GM12865 (cell line): Measurements from ENCODE around the gene PUS1.
"Not testable (repeated sequence)": the region's sequence is repeated elsewhere in the genome, so short reads cannot be mapped to it uniquely, and the experiment has no call there.

Experiments
- DNase-seq: peaks from one replicate; pipeline ENCODE4 v3.0.0; 2010; ENCODE audit warnings: low read depth
- H3K4me3 ChIP-seq: 2 replicates; pipeline ENCODE4 v1.5.1; 2011; ENCODE audit warnings: mild to moderate bottlenecking, low read depth, low read length, control low read depth
- TF ChIP-seq, protein P1 (sequence below): IDR thresholded peaks from 2 replicates; pipeline ENCODE4 v1.5.1; 2011; ENCODE audit warnings: low read length, control low read depth, low read depth, inconsistent platforms; ENCODE audit not compliant: insufficient read depth; ENCODE audit errors: missing control alignments

PUS1 gene

DNA sequence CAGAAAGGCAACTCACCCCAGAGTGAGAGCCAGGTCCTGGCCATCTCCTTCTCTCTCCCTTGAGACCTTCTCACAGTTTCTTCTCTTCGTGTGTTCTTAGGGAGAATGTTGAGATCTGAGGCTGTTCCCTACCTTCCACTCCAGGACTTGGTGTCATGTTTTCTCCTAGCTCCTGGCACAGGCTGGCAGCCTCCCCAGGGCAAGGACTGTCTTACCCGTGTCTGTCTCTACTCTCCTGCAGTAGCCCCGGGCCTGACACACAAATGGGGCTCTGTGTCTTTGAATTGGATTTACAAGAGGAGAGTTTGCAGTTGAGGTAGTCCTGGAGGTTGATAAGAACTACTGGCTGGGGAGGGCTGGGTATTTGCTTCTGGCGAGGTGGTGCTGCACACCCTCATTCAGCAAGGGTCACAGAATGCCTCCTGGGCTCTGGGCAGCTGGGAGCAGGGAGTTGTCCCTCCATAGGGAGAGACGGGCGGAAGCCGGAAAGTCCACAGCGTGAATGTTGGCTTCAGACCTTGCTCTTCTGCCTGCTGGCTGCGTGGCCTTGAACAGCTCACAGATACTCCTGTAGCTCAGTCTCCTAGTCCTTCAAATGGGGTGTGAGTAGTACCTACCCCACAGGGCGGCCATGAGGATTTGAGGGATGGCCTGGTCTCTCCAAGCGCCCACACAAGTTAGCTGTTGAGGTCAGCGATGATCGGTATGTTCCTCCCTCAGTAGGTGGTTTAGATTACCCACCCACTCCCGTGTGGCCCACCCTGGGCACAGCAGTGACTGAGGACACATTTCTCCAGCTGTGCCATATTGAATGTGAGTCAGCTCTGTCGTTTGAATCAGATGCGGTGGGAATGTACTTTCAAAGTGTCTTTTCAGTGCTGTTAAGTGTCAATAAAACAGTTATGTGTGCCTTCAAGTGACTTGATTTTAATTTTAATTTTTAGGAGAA lies 30.8 kb downstream of the PUS1 start:
- TF ChIP-seq, protein P1, sequence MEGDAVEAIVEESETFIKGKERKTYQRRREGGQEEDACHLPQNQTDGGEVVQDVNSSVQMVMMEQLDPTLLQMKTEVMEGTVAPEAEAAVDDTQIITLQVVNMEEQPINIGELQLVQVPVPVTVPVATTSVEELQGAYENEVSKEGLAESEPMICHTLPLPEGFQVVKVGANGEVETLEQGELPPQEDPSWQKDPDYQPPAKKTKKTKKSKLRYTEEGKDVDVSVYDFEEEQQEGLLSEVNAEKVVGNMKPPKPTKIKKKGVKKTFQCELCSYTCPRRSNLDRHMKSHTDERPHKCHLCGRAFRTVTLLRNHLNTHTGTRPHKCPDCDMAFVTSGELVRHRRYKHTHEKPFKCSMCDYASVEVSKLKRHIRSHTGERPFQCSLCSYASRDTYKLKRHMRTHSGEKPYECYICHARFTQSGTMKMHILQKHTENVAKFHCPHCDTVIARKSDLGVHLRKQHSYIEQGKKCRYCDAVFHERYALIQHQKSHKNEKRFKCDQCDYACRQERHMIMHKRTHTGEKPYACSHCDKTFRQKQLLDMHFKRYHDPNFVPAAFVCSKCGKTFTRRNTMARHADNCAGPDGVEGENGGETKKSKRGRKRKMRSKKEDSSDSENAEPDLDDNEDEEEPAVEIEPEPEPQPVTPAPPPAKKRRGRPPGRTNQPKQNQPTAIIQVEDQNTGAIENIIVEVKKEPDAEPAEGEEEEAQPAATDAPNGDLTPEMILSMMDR = no peak
- no peak overlapping the region for H3K4me3 ChIP-seq
- no peak for DNase-seq

DNA sequence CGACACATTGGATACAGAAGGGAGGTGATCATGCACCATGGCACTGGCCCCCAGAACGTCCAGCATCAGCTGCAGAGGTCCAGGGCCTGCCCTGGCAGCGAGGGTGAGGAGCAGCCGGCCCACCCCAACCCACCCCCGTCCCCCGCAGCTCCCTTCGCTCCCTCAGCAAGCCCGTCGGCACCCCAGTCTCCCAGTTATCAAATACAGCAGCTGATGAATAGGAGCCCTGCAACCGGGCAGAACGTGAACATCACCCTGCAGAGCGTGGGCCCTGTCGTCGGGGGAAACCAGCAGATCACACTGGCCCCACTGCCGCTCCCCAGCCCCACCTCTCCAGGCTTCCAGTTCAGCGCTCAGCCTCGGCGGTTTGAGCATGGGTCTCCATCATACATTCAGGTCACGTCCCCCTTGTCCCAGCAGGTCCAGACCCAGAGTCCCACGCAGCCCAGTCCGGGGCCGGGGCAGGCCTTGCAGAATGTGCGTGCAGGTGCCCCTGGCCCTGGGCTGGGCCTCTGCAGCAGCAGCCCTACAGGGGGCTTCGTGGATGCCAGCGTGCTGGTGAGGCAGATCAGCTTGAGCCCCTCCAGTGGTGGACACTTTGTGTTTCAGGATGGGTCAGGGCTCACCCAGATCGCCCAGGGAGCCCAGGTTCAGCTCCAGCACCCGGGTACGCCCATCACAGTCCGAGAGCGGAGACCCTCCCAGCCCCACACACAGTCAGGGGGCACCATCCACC lies 31.7 kb downstream of the PUS1 start:
- DNase-seq = not testable (repeated sequence)

DNA sequence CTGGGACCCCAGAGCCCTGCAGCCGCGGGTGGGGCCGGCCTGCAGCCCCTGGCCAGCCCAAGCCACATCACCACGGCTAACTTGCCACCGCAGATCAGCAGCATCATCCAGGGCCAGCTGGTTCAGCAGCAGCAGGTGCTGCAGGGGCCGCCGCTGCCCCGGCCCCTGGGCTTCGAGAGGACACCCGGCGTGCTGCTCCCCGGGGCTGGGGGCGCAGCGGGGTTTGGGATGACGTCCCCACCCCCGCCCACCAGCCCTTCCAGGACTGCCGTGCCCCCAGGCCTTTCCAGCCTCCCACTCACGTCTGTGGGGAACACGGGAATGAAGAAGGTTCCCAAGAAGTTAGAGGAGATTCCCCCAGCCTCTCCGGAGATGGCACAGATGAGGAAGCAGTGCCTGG lies 32.3 kb downstream of the PUS1 start:
- not testable (repeated sequence) for H3K4me3 ChIP-seq, DNase-seq

More for the DNA sequence above, 31.7 kb downstream of the PUS1 start:
- not testable (repeated sequence) for H3K4me3 ChIP-seq

DNA sequence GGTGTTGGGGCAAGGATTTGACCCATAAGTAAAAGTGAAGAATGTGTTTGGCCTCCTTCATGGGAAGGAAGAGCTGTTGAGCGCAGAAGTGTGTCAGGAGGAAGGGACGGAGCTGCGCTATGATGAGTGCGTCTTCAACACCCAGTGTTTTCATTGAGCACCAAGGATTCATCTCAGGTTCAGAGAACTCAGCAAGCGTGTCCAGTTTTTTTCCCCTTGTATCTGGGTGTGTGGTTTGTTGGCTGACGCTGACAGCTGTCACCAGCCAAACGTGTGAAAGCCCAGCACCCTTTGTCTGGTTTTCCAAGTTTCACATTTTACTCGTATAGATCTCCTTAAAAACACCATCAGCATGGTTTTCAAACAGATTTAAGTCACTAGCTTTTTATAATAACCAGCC lies 33.0 kb downstream of the PUS1 start:
- H3K4me3 ChIP-seq = no peak overlapping the region
- no peak for DNase-seq
- TF ChIP-seq, protein P1 = no peak

DNA sequence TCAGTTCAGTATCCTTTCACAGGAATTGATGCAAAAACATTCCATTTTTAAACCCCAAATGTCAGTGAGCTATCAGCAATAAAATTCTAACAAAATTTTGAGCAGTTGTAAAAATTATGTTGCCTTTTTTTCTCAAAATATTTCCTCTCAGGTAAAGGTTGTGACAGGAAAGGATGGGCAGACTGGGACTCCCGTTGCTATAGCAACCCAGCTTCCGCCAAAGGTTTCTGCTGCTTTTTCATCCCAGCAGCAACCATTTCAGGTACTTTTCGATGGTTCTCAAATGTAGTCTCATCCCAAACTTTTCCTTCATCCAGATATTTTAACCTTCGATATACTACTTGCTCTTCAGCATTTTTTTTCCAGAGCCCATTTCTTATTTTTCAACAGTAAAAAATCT lies 34.3 kb downstream of the PUS1 start:
- TF ChIP-seq, protein P1 = no peak

DNA sequence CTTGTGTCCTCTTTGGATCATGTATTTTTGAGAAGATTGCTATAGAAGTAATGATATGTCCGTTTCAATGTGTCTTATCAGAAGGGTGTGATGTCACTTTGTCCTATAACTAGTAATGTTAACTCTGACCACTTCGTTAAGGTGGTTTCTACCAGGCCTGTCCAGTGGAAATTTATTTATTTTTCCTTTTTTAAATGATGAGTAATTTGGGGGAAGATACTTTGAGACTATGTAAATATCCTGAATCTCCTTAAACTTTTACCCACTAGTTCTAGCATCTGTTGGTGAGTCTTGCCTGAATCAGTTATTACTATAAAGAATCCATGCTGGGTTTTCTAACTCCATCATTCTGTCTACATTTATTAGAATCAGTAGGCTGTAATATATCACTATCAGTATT lies 36.0 kb downstream of the PUS1 start:
- no peak for DNase-seq
- TF ChIP-seq, protein P1 = no peak
- H3K4me3 ChIP-seq = no peak overlapping the region

More for the DNA sequence above, 34.3 kb downstream of the PUS1 start:
- H3K4me3 ChIP-seq = no peak overlapping the region
- DNase-seq = no peak

DNA sequence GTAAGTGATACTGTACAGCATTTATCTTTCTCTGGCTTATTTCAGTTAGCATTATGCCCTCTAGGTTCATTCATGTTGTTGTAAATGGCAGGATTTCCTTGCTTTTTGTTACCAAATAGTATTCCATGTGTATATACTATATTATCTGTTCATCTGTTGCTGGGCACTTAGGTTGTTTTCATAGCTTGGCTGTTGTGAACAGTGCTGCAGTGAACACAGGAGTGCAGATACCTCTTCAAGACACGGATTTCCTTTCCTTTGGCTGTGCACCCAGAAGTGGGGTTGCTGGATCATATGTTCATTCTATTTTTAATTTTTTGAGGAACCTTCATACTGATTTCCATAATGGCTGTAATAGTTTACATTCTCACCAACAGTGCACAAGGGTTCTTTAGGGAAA lies 42.1 kb downstream of the PUS1 start:
- TF ChIP-seq, protein P1 = no peak
- no peak overlapping the region for H3K4me3 ChIP-seq

DNA sequence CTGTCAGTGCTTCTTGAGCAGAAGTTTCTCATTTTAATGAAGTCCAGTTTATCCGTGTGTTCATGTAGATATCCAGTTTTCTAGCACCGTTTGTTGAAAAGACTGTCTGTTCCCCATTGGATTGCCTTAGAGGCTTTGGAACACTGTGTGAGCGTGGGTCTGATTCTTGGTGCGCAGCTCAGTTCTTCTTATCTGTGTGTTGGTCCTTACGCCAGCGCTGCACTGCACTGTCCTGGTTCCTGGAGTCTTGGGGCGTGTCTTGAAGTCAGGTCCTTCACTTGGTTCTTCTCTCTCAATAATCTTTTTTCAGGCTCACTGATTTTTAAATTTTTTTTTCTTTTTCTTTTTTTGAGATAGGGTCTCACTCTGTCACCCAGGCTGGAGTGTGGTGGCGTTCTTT lies 46.2 kb downstream of the PUS1 start:
- DNase-seq = no peak
- no peak overlapping the region for H3K4me3 ChIP-seq
- TF ChIP-seq, protein P1 = no peak

More for the DNA sequence above, 42.1 kb downstream of the PUS1 start:
- DNase-seq = no peak
